ENCODE measurements around the gene RRAGB. TPM values are rescaled to one million over a fixed set of nuclear protein-coding genes. Genes with fewer than 3 reads are reported as not detected.

RRAGB gene, protein sequence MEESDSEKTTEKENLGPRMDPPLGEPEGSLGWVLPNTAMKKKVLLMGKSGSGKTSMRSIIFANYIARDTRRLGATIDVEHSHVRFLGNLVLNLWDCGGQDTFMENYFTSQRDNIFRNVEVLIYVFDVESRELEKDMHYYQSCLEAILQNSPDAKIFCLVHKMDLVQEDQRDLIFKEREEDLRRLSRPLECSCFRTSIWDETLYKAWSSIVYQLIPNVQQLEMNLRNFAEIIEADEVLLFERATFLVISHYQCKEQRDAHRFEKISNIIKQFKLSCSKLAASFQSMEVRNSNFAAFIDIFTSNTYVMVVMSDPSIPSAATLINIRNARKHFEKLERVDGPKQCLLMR
- 15.8 and 25.8 TPM in 2 replicates for total RNA-seq

DNA sequence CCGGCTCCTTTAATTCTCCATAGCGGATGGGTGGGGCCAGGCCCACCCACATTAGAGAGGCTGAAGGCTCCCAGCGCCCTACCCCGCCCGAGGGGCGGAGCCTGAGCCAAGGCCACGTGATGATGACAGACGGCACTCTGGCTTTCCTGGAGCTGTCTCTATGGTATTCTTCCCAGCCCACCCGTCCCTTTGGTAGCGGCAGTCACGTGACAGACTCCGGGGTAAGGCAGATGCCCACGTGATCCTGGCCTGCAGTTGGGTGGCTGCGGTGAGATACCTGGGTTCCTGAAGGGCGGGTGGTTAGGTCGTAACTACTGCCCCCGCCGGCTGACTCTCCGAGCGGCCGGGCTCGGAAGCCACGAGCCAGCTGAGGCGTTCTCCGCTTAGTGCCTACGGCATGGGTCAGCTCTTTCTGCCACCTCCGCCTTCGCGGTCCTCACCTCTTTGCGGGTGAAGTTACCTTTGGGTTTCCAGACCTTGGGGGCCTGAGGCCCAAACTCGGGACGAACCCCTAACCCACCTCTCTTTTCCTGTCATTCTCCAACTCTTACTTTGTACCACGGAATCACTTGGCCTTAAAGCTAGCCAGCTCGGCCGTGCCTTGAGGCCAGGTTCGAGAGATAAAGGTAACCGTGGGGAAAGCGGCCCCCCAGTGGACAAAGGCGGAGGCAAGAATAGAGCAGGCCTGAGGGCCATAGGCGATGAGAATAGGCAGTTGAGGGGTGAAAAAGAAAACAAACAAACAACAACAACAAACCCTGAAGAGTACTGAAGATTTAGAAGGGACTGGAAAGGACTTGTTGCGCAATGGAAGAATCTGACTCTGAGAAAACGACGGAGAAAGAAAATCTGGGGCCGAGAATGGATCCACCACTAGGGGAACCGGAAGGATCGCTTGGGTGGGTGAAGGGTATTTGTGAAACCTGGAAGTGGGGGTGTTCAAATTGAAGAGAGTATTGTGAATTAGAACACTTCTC lies at the start of gene RRAGB:
RRAGB (plus strand) TSS at position 229 of the 977 bp plus-strand sequence; CDS start at position 808, 579 bp downstream.

Other genes starting within 250 kb of the RRAGB start
- gene USP51, start 227.9 kb upstream of the RRAGB start, total RNA-seq = 0.75 and 0.90 TPM in 2 replicates
- not detected in 2 replicates for gene FOXR2, start 94.3 kb upstream of the RRAGB start, total RNA-seq

Measured in endothelial cell of coronary artery (primary cell).